Stimulated activated naive CD8-positive, alpha-beta T cell treated with anti-CD3 and anti-CD28 coated beads, Interleukin-15, Interleukin-2, amounts not matched to agents 100 ng/mL and 50 ng/mL, for 24 hours (primary cell): ENCODE data around the gene ZC3H12C.

Source experiments
- H3K27ac Mint-ChIP-seq: one replicate; pipeline ENCODE4 v1.8.0; 2021; ENCODE audit warnings: mild to moderate bottlenecking, mixed read lengths
- H3K27me3 Mint-ChIP-seq: one replicate; pipeline ENCODE4 v1.8.0; 2021; ENCODE audit warnings: mixed read lengths
- H3K36me3 Mint-ChIP-seq: one replicate; pipeline ENCODE4 v1.8.0; 2021; ENCODE audit warnings: low read depth, mixed read lengths
- H3K4me1 Mint-ChIP-seq: one replicate; pipeline ENCODE4 v1.8.0; 2021; ENCODE audit warnings: low read depth, mixed read lengths
- H3K4me3 Mint-ChIP-seq: one replicate; pipeline ENCODE4 v1.8.0; 2021; ENCODE audit warnings: mild to moderate bottlenecking, mixed read lengths
- H3K9me3 Mint-ChIP-seq: one replicate; pipeline ENCODE4 v1.8.0; 2021; ENCODE audit warnings: mixed read lengths

ZC3H12C gene

DNA sequence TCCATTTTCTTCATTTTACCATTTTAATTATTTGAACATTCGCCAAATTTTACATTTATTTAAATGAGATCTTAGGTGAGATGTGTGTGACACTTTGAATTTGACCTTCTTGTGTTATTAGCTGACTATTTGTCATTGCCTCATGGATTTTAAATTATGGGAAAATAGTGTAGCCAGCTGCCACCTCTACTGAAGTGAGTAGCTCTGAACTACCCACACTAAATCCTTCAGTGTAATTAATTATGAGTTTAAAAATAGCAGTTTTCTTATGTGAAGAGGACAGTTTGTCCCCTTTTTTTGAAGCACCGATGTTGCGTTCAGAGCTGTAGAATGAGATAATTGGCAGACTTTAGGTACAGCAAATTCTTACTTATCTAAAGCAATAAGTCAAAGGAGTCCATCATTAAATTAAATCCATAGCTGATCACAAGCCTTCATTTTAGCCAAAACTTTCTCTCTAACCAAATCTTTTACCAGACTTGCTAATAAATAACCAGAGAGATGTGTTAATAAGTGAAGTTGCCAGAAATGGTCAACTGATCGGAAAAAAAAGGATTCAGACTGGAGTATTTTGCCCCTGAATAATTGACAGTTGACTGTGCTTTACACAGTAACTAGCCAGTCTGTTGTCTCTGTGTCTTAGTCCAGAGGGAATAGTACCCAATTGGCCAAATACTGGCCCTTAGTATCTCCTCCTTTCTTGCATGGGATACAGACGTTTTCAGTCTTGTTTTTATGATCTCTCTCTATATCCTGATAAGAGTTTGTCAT is 75.0 kb downstream of the ZC3H12C start:
- H3K4me1 Mint-ChIP-seq = no peaks in the 10 kb centered on the region
- H3K4me3 Mint-ChIP-seq = no peak overlapping the region
- H3K27ac Mint-ChIP-seq = no peak overlapping the region
- H3K36me3 Mint-ChIP-seq = no peaks in the 10 kb centered on the region
- no peaks in the 10 kb centered on the region for H3K9me3 Mint-ChIP-seq
- H3K27me3 Mint-ChIP-seq = peaks cover 24% of the 10 kb centered on the region

- Mint-ChIP-seq H3K36me3 (no peaks in the 10 kb centered on the region), H3K4me1 (peaks cover 7% of the 10 kb centered on the region), H3K27me3 (peaks cover 33% of the 10 kb centered on the region), H3K4me3 (no peak overlapping the region), H3K9me3 (no peaks in the 10 kb centered on the region), H3K27ac (no peak overlapping the region)
These were observed 76.5 kb downstream of the ZC3H12C start for GRCh38 chr11:110169738-110170137.

- Mint-ChIP-seq H3K9me3 (no peaks in the 10 kb centered on the region), H3K36me3 (no peaks in the 10 kb centered on the region), H3K4me3 (no peak overlapping the region), H3K4me1 (peaks cover 7% of the 10 kb centered on the region), H3K27me3 (peaks cover 33% of the 10 kb centered on the region), H3K27ac (no peak overlapping the region)
These were observed 79.4 kb downstream of the ZC3H12C start for GRCh38 chr11:110172468-110173065.

GRCh38 chr11:110173811-110174644 is 80.8 kb downstream of the ZC3H12C start:
- no peak overlapping the region for H3K27ac Mint-ChIP-seq
- no peaks in the 10 kb centered on the region for H3K9me3 Mint-ChIP-seq

GRCh38 chr11:110174645-110175310 is 81.6 kb downstream of the ZC3H12C start:
- H3K9me3 Mint-ChIP-seq = no peaks in the 10 kb centered on the region
- no peak overlapping the region for H3K4me3 Mint-ChIP-seq
- H3K27ac Mint-ChIP-seq = no peak overlapping the region
- peaks cover 23% of the 10 kb centered on the region for H3K27me3 Mint-ChIP-seq
- no peaks in the 10 kb centered on the region for H3K36me3 Mint-ChIP-seq
- peaks cover 7% of the 10 kb centered on the region for H3K4me1 Mint-ChIP-seq

More at GRCh38 chr11:110173811-110174644, 80.8 kb downstream of the ZC3H12C start:
- peaks cover 7% of the 10 kb centered on the region for H3K4me1 Mint-ChIP-seq
- no peaks in the 10 kb centered on the region for H3K36me3 Mint-ChIP-seq
- H3K4me3 Mint-ChIP-seq = no peak overlapping the region
- peaks cover 27% of the 10 kb centered on the region for H3K27me3 Mint-ChIP-seq

GRCh38 chr11:110176366-110177085 is 83.3 kb downstream of the ZC3H12C start:
- Mint-ChIP-seq H3K27ac (no peak overlapping the region), H3K9me3 (no peaks in the 10 kb centered on the region), H3K27me3 (peaks cover 23% of the 10 kb centered on the region), H3K4me3 (no peak overlapping the region), H3K36me3 (no peaks in the 10 kb centered on the region), H3K4me1 (peaks cover 7% of the 10 kb centered on the region)

DNA sequence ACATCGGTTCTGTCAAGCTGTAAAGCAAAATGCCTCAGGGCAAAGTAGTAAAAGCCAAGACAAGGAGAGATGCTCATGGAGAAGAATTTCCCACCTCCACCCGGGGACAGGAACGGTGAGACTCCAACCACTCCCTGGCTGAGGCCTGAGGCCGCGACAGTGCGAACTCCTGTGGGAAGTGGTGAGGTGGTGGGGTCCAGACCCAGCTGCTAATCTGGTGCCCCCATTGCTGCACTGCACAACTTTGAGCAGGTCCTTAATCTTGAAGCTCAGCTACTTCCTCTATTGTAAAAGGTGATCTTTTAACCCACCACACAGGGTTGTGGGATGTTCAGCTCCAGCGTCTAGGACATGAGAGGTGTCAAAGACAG is 83.9 kb downstream of the ZC3H12C start:
- no peak overlapping the region for H3K27ac Mint-ChIP-seq
- peaks cover 19% of the 10 kb centered on the region for H3K27me3 Mint-ChIP-seq
- H3K4me1 Mint-ChIP-seq = peaks cover 7% of the 10 kb centered on the region
- H3K9me3 Mint-ChIP-seq = no peaks in the 10 kb centered on the region
- H3K36me3 Mint-ChIP-seq = no peaks in the 10 kb centered on the region
- no peak overlapping the region for H3K4me3 Mint-ChIP-seq

DNA sequence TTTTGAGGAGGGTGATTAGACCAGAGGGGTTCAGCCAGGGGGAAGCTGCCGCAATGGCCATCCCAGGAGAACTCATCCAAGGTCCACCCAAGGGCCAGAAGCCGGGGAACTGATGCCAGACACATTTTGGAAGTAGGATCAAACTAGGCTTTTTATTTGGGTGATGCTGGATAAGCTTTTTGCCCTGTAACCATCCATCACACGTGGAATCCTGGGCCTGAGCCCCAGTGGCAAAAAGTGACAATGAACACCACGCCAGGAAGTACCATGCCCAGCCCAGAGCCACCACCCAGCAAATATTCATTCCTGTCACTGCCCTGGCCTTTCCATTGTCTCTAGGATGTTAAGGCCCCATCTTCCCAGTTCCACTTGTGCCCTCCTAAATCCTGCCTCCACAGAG is 85.9 kb downstream of the ZC3H12C start:
- Mint-ChIP-seq H3K4me3 (no peak overlapping the region), H3K9me3 (no peaks in the 10 kb centered on the region), H3K4me1 (peaks cover 3% of the 10 kb centered on the region), H3K27ac (no peak overlapping the region), H3K27me3 (peaks cover 2% of the 10 kb centered on the region), H3K36me3 (no peaks in the 10 kb centered on the region)

GRCh38 chr11:110182886-110183285 is 89.7 kb downstream of the ZC3H12C start:
- Mint-ChIP-seq H3K27me3 (peaks cover 4% of the 10 kb centered on the region), H3K4me3 (no peak overlapping the region), H3K27ac (no peak overlapping the region), H3K4me1 (no peaks in the 10 kb centered on the region), H3K36me3 (no peaks in the 10 kb centered on the region), H3K9me3 (no peaks in the 10 kb centered on the region)

GRCh38 chr11:110184456-110184855 is 91.3 kb downstream of the ZC3H12C start:
- H3K36me3 Mint-ChIP-seq = no peaks in the 10 kb centered on the region
- no peaks in the 10 kb centered on the region for H3K9me3 Mint-ChIP-seq
- peaks cover 12% of the 10 kb centered on the region for H3K27me3 Mint-ChIP-seq
- H3K4me3 Mint-ChIP-seq = no peak overlapping the region
- no peak overlapping the region for H3K27ac Mint-ChIP-seq
- H3K4me1 Mint-ChIP-seq = no peaks in the 10 kb centered on the region

- H3K4me1 Mint-ChIP-seq = no peaks in the 10 kb centered on the region
- no peaks in the 10 kb centered on the region for H3K36me3 Mint-ChIP-seq
- H3K27me3 Mint-ChIP-seq = peaks cover 18% of the 10 kb centered on the region
- no peak overlapping the region for H3K4me3 Mint-ChIP-seq
- no peak overlapping the region for H3K27ac Mint-ChIP-seq
- no peaks in the 10 kb centered on the region for H3K9me3 Mint-ChIP-seq
These were observed 92.0 kb downstream of the ZC3H12C start for GRCh38 chr11:110185121-110185591.

DNA sequence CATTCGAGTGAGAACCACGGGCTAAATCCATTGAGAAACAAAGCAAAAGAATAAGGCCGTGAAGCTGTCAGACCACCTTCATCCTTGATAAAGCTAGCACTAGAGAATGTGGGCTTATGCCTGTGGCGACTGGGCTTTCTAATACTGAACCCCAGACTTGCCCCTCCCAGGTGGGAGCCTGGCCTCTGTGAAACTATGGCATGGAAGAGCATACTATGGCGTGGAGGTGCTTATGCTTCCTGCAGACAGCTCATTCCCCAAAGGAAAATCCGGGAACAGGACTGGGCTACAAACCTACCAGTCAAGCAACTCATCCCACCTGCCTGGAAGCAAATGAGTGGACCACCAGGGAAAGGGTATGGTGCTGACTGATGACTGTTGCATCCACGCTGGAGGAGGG is 92.4 kb downstream of the ZC3H12C start:
- Mint-ChIP-seq H3K36me3 (no peaks in the 10 kb centered on the region), H3K4me1 (peaks cover under 1% of the 10 kb centered on the region), H3K4me3 (no peak overlapping the region), H3K27ac (no peak overlapping the region), H3K27me3 (peaks cover 21% of the 10 kb centered on the region), H3K9me3 (no peaks in the 10 kb centered on the region)

DNA sequence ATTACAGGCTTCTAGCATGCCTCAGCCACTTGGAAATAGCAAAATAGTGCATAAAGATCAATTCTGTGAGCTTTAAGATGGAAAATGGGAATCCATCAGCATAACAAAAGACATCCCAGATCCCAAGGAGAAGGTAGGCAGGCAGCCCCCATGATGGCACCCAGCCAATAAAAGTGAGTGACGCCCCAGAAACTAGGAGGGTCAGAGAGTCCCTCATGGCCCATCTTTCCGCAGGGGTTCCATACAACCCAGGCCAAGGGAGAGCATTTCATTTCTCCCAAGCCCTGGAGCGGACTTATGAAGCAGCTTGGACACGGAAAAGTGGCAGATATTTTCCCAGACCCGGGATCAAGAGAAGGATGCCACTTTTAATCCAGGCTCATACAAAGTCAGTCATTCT is 93.3 kb downstream of the ZC3H12C start:
- Mint-ChIP-seq H3K4me3 (no peak overlapping the region), H3K27me3 (peaks cover 27% of the 10 kb centered on the region), H3K4me1 (peaks cover 6% of the 10 kb centered on the region), H3K36me3 (no peaks in the 10 kb centered on the region), H3K27ac (no peak overlapping the region), H3K9me3 (no peaks in the 10 kb centered on the region)

DNA sequence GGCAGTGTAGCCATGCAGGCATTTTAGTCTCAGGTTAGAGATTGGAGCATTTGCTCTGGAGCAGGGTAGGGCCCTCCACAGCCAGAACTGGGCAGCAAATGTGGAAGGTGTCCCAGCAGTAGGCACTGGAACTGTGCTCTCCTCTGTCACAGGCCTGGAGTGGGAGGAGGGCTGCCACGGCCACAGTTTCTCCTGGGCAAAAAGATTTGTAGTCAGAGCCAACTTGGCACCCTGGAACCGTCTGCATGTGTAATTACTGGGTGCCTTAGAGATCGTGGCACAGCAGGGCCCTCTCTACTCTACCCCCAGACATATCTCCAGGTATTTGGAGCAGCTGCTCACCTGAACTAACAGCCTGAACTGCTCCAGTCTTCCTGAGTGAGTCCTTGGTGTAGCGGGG is 93.7 kb downstream of the ZC3H12C start:
- Mint-ChIP-seq H3K9me3 (no peaks in the 10 kb centered on the region), H3K27ac (no peak overlapping the region), H3K4me1 (peaks cover 6% of the 10 kb centered on the region), H3K4me3 (no peak overlapping the region), H3K27me3 (peaks cover 29% of the 10 kb centered on the region), H3K36me3 (no peaks in the 10 kb centered on the region)
